Neuronal stem cell (in vitro differentiated cells): Measurements from ENCODE around the gene ZNF747.

Experiments used
- DNase-seq: peaks from one replicate; pipeline ENCODE4 v3.0.0-alpha.2; 2013; ENCODE audit warnings: low spot score
- H2AFZ ChIP-seq: one replicate; pipeline ENCODE4 v1.6.1; 2013; ENCODE audit warnings: mild to moderate bottlenecking, low read length, inconsistent platforms
- H2AK5ac ChIP-seq: 2 replicates; pipeline ENCODE4 v1.6.1; 2013; ENCODE audit warnings: low read depth, mild to moderate bottlenecking, inconsistent platforms, low read length, moderate library complexity, mixed read lengths
- H2BK120ac ChIP-seq: 2 replicates; pipeline ENCODE4 v1.6.1; 2013; ENCODE audit warnings: low read depth, mild to moderate bottlenecking, inconsistent platforms, low read length, moderate library complexity, mixed read lengths
- H2BK12ac ChIP-seq: one replicate; pipeline ENCODE4 v1.6.1; 2013; ENCODE audit warnings: low read length, inconsistent platforms
- H2BK15ac ChIP-seq: 2 replicates; pipeline ENCODE4 v1.6.1; 2013; ENCODE audit warnings: mild to moderate bottlenecking, low read length, inconsistent platforms, mixed read lengths
- H2BK5ac ChIP-seq: one replicate; pipeline ENCODE4 v1.6.1; 2013; ENCODE audit warnings: inconsistent platforms, mild to moderate bottlenecking, low read length, moderate library complexity
- H3K14ac ChIP-seq: one replicate; pipeline ENCODE4 v1.6.1; 2013; ENCODE audit warnings: low read length, inconsistent platforms
- H3K18ac ChIP-seq: 2 replicates; pipeline ENCODE4 v1.6.1; 2013; ENCODE audit warnings: low read length, inconsistent platforms
- H3K23ac ChIP-seq: 2 replicates; pipeline ENCODE4 v1.6.1; 2013; ENCODE audit warnings: low read depth, mild to moderate bottlenecking, mixed read lengths, low read length, inconsistent platforms; ENCODE audit not compliant: poor library complexity
- H3K27ac ChIP-seq: replicated peaks from 3 replicates; pipeline ENCODE4 v1.5.1; 2013; ENCODE audit warnings: low read length, inconsistent platforms
- H3K27me3 ChIP-seq, 3 experiments: 2 replicates each; pipeline ENCODE4 v1.6.1; 2013; ENCODE audit warnings: low read length in 3 of 3, mild to moderate bottlenecking in 2 of 3, inconsistent platforms in 1 of 3, low read depth in 1 of 3, mixed read lengths in 1 of 3, moderate library complexity in 1 of 3; ENCODE audit not compliant: control insufficient read depth in 3 of 3, insufficient read depth in 3 of 3
- H3K36me3 ChIP-seq, 2 donors: replicated peaks in 1 of 2; 2 replicates each; pipeline ENCODE4 v1.6.1; 2013; ENCODE audit warnings: low read length in 2 of 2; ENCODE audit not compliant: control insufficient read depth in 2 of 2, insufficient read depth in 2 of 2
- H3K4ac ChIP-seq: 2 replicates; pipeline ENCODE4 v1.6.1; 2013; ENCODE audit warnings: inconsistent platforms, mild to moderate bottlenecking, low read length, moderate library complexity
- H3K4me1 ChIP-seq, 2 donors: 1 replicate in 1 of 2; 2 replicates in 1 of 2; pipeline ENCODE4 v1.6.1; 2013; ENCODE audit warnings: low read length in 2 of 2, low read depth in 1 of 2; ENCODE audit not compliant: control insufficient read depth in 2 of 2, insufficient read depth in 1 of 2
- H3K4me2 ChIP-seq: one replicate; pipeline ENCODE4 v1.6.1; 2013; ENCODE audit warnings: mild to moderate bottlenecking, low read length, inconsistent platforms; ENCODE audit not compliant: insufficient read depth, poor library complexity, severe bottlenecking
- H3K4me3 ChIP-seq, 2 donors: 2 replicates each; pipeline ENCODE4 v1.5.1; 2013; ENCODE audit warnings: low read length in 2 of 2, mild to moderate bottlenecking in 2 of 2, inconsistent platforms in 1 of 2, moderate library complexity in 1 of 2
- H3K79me1 ChIP-seq: one replicate; pipeline ENCODE4 v1.6.1; 2013; ENCODE audit warnings: low read depth, mild to moderate bottlenecking, inconsistent platforms, low read length, moderate library complexity
- H3K9ac ChIP-seq: one replicate; pipeline ENCODE4 v1.6.1; 2013; ENCODE audit warnings: mild to moderate bottlenecking, low read depth, low read length, inconsistent platforms; ENCODE audit not compliant: poor library complexity
- H3K9me3 ChIP-seq, 2 donors: replicated peaks in 1 of 2; 2 replicates each; pipeline versions ENCODE3 to v1.6.1; 2013; ENCODE audit warnings: low read length in 2 of 2, mild to moderate bottlenecking in 2 of 2, inconsistent platforms in 1 of 2, low read depth in 1 of 2, mixed read lengths in 1 of 2, moderate library complexity in 1 of 2; ENCODE audit not compliant: control insufficient read depth in 2 of 2, insufficient read depth in 1 of 2
- H4K8ac ChIP-seq: one replicate; pipeline ENCODE4 v1.6.1; 2013; ENCODE audit warnings: low read depth, mild to moderate bottlenecking, inconsistent platforms, low read length, moderate library complexity
- H4K91ac ChIP-seq: one replicate; pipeline ENCODE4 v1.6.1; 2013; ENCODE audit warnings: low read length, low read depth, mild to moderate bottlenecking, inconsistent platforms; ENCODE audit not compliant: poor library complexity
- WGBS, 2 donors: extraction: QIAGEN DNeasy Blood & Tissue Kit; methylation state at CpG; one replicate each; pipeline ENCODE4 v1.1.7; 2013; ENCODE audit warnings: missing lambda C conversion rate in 2 of 2, mixed read lengths in 1 of 2; ENCODE audit not compliant: insufficient read length in 2 of 2, insufficient replicate concordance in 1 of 2; ENCODE audit errors: extremely low coverage in 2 of 2; 5-methylcytosine and 5-hydroxymethylcytosine counted together

Gene ZNF747

DNA sequence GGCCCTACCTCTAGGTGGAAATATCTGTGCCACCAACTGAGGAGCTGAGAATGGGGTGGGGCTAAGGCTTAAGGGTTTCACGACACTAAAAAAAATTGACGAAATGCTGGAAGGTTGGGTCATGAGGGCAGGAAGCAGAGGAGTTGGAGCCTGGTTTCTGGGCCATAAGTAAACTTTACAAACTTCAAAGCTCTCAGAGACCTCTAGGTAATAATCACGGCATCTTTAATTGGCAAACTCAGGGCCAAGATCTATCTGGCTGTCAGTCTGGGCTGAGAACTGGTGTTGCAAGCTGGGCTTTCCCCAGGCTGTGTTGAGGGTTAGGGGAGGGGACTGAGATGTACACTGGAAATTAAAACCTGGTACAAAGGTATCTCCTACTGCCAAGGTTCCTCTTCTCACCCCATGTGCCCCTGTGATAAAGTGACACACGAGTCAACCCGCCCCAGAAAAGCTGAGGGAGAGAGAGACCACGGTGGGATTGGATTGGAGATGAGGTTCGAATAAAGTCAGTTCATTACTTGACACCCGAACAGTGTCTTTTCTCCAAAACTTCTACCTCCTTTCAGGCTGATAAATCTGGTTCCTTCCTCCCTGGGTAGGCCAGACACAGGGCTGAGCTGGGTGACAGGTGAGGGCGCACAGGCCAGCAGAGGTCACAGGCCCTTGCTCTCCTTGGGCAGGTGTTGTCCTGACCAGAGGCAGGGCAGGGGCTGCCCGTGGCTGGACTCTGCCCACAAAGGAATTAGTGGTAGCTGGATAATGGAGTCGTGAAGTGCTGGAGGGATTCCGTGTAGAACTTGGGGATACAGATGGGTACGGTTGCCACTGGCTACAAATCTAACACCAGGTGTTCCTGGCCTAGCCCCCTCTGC lies 4.3 kb downstream of the ZNF747 start:
- Histone ChIP-seq H3K27ac (no peak overlapping the region), H3K4ac (no peak overlapping the region), H3K4me2 (no peak overlapping the region), H3K18ac (no peak overlapping the region), H3K14ac (no peak overlapping the region), H3K27me3 (no peaks in the 10 kb centered on the region), H2AK5ac (no peak overlapping the region), H3K36me3 (peaks cover under 1 to 5% of the 10 kb centered on the region in 2 donors), H2AFZ (no peak overlapping the region), H3K23ac (no peak overlapping the region), H3K79me1 (peaks cover 12% of the 10 kb centered on the region), H4K91ac (no peak overlapping the region), H2BK120ac (no peak overlapping the region), H3K9ac (peak overlapping the region; percentile 15), H2BK12ac (no peak overlapping the region), H2BK15ac (no peak overlapping the region), H3K4me1 (peaks cover 8 to 13% of the 10 kb centered on the region in 2 donors), H2BK5ac (peak overlapping the region; percentile 29), H4K8ac (no peak overlapping the region), H3K9me3 (no peaks in the 10 kb centered on the region), H3K4me3 (no peak overlapping the region)
- no CpG with 5 or more reads among the region's 13 CpGs for WGBS, 2 donors
- no peak for DNase-seq

DNA sequence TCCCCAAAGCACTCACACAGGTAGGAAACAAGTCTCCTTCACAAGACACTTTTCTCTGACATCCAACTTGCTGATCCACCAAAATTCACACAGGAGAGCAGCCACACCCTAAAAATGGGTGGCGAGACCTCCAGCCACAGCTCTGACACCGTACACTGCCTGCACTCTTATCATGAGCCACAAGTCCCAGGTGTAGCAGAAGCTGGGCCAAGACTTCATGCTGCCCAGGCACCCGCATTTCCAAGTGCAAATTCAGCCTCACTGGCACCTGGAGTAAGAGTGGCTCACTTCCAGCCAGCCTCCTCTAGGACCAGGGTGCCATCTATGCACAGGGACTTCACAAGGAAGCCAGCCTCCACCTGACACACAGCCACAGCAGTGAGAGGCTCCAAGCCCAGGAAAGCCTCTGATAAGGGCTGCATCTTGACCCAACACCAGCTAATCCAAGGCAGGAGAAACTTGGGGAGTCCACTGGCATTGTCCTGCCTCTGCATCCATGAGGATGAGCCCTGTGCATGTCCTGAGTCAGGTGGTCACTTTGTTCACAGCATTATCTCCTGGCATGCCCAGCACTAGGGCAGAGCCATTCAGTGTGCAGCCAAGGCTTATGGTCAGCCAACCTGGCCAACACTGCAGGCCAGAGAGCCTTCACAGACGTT lies 5.7 kb downstream of the ZNF747 start:
- no peak overlapping the region for H2BK120ac ChIP-seq
- H3K18ac ChIP-seq: no peak overlapping the region
- H3K4ac ChIP-seq: no peak overlapping the region
- no peak overlapping the region for H4K8ac ChIP-seq
- peaks cover 6 to 9% of the 10 kb centered on the region in 2 donors for H3K4me1 ChIP-seq
- H3K9me3 ChIP-seq: no peaks in the 10 kb centered on the region
- no peaks in the 10 kb centered on the region for H3K27me3 ChIP-seq
- no peak overlapping the region for H2BK5ac ChIP-seq
- H3K9ac ChIP-seq: peak overlapping the region; percentile 13
- no peak overlapping the region for H3K4me3 ChIP-seq
- H2BK15ac ChIP-seq: peak overlapping the region; percentile 77
- WGBS, 2 donors: no CpG with 5 or more reads among the region's 4 CpGs
- H4K91ac ChIP-seq: no peak overlapping the region
- peak overlapping the region; percentile 34 for H2AFZ ChIP-seq
- H3K79me1 ChIP-seq: peaks cover 19% of the 10 kb centered on the region
- DNase-seq: no peak
- no peak overlapping the region for H3K27ac ChIP-seq
- H3K4me2 ChIP-seq: no peak overlapping the region
- H3K36me3 ChIP-seq: peaks cover 9 to 16% of the 10 kb centered on the region in 2 donors
- peak overlapping the region; percentile 76 for H2AK5ac ChIP-seq
- H3K23ac ChIP-seq: peak overlapping the region; percentile 10
- H2BK12ac ChIP-seq: no peak overlapping the region
- H3K14ac ChIP-seq: no peak overlapping the region

DNA sequence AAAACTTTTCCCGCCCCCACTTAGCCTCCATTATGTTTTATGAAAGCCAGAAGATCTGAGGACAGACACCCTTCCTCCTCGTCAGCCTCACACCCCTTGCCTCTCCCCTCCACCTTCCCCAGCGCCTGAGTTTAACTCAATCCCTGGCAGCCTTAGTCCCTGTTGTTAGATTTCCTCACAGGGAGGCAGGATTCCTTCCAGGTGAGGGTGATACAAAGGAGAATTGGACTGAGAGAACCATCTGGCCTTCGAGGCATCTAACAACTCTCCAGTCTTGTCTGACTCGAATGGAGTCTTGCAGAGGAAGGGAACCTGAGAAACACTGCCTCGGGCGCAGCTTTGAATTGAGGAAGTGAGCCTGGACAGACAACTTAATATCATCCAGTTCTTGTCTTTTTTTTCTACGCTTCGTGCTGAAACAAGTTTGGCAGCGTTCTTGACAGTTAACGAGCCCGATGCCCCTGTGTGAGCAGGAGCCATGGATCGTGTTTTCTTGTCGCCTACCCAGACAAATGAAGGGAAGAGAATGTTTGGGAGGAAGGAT lies 7.0 kb downstream of the ZNF747 start:
- no CpG with 5 or more reads among the region's 14 CpGs for WGBS, 2 donors

More for the DNA sequence above, 7.0 kb downstream of the ZNF747 start:
- H3K4me1 ChIP-seq: peaks cover 6 to 8% of the 10 kb centered on the region in 2 donors
- H4K8ac ChIP-seq: no peak overlapping the region
- H2AFZ ChIP-seq: peak overlapping the region; percentile 99
- no peaks in the 10 kb centered on the region for H3K27me3 ChIP-seq
- no peak overlapping the region for H2BK120ac ChIP-seq
- H3K36me3 ChIP-seq: peaks cover 10 to 16% of the 10 kb centered on the region in 2 donors
- peak overlapping the region; percentile 59 for H3K4me2 ChIP-seq
- no peak overlapping the region for H3K9ac ChIP-seq
- peak overlapping the region; percentile 81 for H3K27ac ChIP-seq
- no peak overlapping the region for H3K23ac ChIP-seq
- no peaks in the 10 kb centered on the region for H3K9me3 ChIP-seq
- H3K14ac ChIP-seq: no peak overlapping the region
- DNase-seq: no peak
- peak overlapping the region; percentile 1 for H2BK12ac ChIP-seq
- peak overlapping the region; percentile 46 for H3K18ac ChIP-seq
- no peak overlapping the region for H2BK15ac ChIP-seq
- H3K4ac ChIP-seq: no peak overlapping the region
- H2AK5ac ChIP-seq: no peak overlapping the region
- peak overlapping the region in 1 of 2 donors; percentile 83 for H3K4me3 ChIP-seq
- no peak overlapping the region for H4K91ac ChIP-seq
- no peak overlapping the region for H2BK5ac ChIP-seq
- H3K79me1 ChIP-seq: peaks cover 14% of the 10 kb centered on the region
